Measurements from ENCODE around the gene FYB1. TPM values are rescaled to one million over a fixed set of nuclear protein-coding genes. Genes with fewer than 3 reads are reported as not detected.

FYB1 gene
- total RNA-seq, 1 donor from 2014 or later, result 203 TPM

DNA sequence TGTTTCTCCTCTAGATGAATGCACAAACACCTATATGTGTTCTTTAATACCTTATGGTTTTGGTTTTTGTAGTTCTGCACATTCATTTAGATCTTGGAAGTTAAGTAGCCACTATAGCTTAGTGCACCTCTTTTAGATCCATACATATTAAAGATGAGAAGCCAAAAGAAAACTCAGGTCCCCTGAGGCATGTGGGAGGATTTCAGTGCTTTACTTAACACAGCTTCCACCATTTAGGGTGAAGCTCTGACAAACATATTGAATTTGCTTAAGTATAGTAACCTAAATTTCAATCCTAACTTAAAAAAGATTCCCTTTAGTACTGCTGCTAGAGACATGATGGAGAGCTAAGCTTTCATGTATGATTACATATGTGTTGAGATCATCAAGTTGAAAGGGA lies 119.5 kb downstream of the FYB1 start:
- intact Hi-C loops (cut with micrococcal nuclease), result no loop called here

- intact Hi-C loops (cut with micrococcal nuclease), result no loop called here
Measured at GRCh38 chr5:39093352-39093751, 126.0 kb downstream of the FYB1 start.

- intact Hi-C loops (cut with micrococcal nuclease), result no loop called here
Measured at GRCh38 chr5:39092581-39093351, 126.6 kb downstream of the FYB1 start.

DNA sequence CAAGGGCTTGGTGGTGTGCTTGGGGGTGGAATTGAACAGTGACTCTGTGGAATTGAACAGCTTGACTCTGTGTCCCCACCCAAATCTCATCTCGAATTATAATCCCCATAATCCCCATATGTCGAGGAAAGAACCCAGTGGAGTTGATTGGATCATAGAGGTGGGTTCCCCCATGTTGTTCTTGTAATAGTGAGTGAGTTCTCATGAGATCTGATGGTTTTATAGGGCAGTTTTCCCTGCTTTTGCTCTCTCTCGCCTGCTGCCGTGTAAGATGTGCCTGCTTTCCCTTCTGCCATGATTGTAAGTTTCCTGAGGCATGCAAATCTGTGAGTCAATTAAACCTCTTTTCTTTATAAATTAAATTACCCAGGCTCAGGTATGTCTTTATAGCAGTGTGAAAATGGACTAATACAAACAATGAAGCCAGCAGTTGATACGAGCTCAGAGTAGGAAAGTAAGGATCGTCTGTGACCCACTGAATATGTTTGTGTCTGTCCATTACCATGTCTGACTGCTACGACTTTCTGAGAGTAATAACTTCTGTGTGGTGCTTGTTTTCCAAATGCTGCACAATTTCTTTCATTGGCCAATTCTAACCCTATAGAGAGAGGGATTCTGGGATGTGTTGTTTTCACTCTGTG lies 127.3 kb downstream of the FYB1 start:
- intact Hi-C loops (cut with micrococcal nuclease), result no loop called here

GRCh38 chr5:39083968-39084367 lies 135.4 kb downstream of the FYB1 start:
- intact Hi-C loops (cut with micrococcal nuclease), result no loop called here

DNA sequence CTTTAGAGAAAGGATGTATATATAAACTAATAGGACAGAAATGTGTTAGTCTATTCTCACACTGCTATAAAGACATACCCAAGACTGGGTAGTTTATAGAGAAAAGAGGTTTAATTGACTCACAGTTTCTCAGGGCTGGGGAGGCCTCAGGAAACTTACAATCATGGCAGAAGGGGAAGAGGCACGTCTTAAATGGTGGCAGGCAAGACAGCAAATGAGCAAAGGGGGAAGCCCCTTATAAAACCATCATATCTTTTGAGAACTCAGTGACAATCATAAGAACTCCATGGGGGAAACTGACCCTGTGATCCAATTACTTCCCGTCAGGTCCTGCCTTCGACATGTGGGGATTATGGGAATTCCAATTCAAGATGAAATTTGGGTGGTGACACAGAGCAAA lies 136.4 kb downstream of the FYB1 start:
- intact Hi-C loops (cut with micrococcal nuclease), result no loop called here

DNA sequence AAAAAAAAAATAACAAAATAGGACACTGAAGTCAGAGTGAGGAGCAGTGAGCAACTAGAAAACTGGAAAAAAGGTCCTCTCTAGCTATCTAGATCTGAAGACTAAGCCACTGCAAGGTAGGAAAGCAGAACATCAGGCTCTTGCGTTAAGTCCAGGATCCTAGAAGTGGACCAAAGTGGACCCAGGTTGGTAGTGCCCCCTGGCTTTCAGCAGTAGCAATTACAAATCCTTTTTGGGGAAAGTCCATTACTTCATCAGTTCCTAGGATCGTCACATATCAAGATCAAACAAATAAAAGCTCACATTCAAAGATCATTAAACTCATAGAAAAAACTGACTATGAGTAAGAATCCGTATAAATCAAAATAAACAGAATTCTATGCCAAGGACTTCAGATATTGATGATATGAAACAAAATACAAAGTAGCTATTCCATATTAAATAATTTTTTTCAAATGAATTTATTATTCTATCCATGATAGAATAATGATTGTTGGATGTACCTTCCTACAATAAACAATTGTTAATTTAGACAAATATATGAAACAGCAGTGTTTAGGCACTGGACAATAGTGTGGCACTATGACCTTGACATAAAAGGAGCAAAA lies 138.7 kb downstream of the FYB1 start:
- intact Hi-C loops (cut with micrococcal nuclease), result no loop called here

DNA sequence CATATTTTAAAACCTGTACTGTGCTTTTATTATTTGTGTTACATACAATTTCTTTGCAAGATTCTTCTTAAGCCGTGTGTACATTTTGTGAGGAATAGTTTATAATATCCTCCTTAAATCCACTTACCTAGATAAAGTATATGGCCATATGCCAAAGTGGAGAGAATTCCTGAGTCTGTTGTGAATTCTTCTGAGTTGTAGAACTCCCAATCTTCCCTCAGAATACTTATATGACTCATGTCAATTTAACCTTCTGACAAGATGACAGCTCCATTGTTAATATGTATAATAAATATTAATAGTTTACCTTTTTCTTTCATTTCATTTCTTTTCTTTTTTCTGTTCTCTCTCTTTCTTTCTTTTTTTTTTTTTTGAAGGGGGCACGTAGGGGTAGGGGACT lies 139.2 kb downstream of the FYB1 start:
- intact Hi-C loops (cut with micrococcal nuclease), result no loop called here

DNA sequence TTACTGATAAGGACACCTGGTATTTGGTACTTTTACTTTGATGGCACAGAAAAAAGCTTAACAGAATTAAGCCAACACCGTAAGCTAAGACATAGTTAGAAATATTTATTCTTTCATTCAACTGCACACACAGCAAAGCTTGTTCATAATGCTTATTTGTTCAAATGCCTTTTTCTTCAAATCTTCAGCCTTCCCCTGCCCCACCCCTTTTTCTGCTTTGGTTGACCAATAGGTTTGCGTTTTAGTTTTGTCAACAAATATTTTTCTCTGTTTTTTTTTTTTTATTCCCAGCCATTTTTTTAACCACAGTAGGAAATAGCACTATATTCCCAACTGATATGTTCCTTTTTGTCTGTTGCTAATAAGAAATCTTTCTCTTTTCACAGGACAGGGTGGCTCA lies 140.2 kb downstream of the FYB1 start:
- intact Hi-C loops (cut with micrococcal nuclease), result loop anchor here (10.0 kb wide), 2 partner anchors 244 to 1756 kb away; partner anchors contain the start of gene RPL37

DNA sequence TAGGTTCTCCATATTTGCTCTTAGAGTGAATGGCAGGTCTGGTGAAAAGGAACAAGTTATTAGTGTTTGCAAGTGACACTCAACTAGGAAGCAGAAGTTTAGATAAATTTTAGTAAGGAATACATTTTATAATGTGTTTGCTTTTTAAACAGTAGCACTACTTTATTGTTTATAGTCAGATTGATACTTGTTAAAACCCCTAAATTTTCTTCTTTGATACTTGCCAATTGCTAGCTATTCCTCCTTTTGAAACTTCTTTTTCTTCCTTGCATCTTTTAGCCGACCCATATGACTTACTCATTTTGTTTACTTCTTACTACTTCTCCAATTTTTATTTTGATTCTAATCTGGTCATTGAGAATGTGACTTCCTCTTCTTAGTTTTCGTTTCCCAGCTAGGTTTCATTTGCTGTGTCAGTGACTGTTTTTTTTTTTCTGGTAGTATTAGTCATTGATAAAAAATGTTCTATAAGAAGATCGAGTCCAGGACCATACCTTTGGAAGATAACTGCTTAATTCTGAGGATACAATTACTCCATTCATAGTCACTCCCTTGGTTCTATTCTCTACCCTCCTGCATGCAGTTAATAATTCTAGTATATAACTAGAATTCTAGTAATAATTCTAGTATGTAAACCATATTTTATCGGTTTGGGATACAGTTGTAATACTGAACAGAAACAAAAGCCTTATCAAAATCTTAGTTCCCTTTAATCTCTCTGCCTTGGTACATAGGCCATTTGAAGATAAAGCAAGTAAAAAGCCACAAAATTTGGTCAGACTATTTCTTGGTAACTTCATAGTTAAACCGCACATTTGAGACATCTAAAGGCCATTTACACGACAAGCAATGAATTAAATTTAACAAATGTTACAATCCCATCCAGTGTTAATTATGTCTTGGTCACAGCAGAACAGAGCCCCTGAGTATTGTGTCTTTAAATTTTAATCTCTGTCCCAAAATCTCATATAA lies 142.3 kb downstream of the FYB1 start:
- intact Hi-C loops (cut with micrococcal nuclease), result loop anchor here (10.0 kb wide), 2 partner anchors 242 to 1758 kb away; partner anchors contain the start of gene RPL37

GRCh38 chr5:39076101-39076756 lies 143.1 kb downstream of the FYB1 start:
- intact Hi-C loops (cut with micrococcal nuclease), result loop anchor here (10.0 kb wide), 2 partner anchors 241 to 1759 kb away; partner anchors contain the start of gene RPL37

GRCh38 chr5:39074017-39074814 lies 145.1 kb downstream of the FYB1 start, which contains the start of gene RICTOR:
Gene RICTOR, minus strand, starts transcription at chr5:39074399. Its CDS starts 22 bp downstream, at chr5:39074377.
- intact Hi-C loops (cut with micrococcal nuclease), result loop anchor here (2.0 to 10.0 kb wide), 9 partner anchors 67 to 1761 kb away; partner anchors contain the start of genes NUP155 and RPL37

DNA sequence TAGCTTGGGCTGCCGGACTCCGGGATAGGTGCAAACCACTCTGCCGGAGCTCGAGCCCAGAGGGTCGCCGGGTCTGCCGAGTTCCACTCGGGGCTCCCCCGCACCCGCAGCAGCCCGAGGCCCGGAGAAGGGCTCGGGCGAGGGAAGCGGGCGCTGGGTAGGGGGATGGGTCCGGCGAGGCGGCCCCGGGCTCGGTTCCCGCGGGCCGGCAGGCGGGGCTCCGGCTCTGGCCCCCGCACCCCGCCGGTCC lies 145.7 kb downstream of the FYB1 start:
- intact Hi-C loops (cut with micrococcal nuclease), result loop anchor here (1.0 to 10.0 kb wide), 10 partner anchors 15 to 1761 kb away; partner anchors contain the start of genes NUP155 and RPL37

DNA sequence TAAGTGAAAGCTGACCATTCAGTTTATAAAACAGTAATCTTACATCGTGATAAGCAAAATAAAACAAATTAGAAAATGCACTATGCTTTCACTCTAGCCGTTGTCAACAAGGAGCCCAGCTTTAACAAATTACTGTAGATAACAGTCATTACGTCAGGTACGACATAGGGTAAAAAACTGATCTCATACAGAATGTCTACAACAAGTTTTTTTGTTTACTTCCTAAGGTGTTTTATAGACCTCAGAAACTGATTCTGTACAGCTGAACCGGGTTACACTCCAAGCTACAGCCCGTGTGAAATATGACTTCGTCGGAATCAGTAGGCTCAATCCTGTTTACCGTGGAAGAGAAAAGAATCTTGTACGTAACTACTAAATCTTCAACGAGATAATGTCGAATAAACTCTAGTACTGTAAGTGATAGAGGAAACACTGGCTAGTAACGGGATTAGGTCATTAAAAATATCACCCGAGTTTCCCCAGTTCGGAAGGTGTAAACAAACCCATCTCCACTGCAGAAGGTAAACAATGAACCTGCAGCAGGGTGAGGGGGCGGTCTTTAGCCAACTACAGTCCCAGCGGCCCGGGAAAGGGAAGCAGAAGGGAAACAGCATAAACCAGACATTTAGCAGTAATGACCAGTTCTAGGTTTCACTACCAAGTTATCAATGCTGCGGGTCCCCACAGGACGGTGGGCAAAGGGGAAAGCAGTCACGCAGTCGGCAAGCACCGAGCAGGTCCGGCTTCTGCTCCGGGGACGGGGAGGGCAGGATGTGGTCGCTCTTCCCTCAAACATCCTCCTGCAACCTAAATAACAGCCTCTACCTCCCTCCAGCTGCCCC lies 146.2 kb downstream of the FYB1 start:
- intact Hi-C loops (cut with micrococcal nuclease), result loop anchor here (1.0 to 10.0 kb wide), 9 partner anchors 15 to 1762 kb away; partner anchors contain the start of genes NUP155 and RPL37

DNA sequence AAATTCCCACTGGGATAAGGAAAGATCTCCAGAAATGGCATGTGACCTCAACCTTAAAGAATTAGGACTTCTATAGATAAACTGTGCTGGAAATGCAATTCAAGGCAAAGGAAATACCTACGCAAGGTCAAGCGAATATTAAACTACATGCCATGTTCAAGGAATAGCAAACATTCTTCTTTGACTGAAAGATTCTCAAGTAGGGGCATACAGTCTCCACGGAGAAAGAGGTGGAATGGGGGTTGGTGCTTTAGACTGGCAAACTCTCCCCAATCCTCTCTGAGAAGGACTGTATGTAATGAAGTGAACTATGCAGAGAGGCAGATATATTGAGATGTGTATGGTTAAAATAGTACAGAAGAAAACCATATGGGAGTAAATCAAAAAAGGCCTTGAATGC lies 151.3 kb downstream of the FYB1 start:
- intact Hi-C loops (cut with micrococcal nuclease), result no loop called here

- intact Hi-C loops (cut with micrococcal nuclease), result no loop called here
Measured at GRCh38 chr5:39064450-39064849, 154.9 kb downstream of the FYB1 start.

DNA sequence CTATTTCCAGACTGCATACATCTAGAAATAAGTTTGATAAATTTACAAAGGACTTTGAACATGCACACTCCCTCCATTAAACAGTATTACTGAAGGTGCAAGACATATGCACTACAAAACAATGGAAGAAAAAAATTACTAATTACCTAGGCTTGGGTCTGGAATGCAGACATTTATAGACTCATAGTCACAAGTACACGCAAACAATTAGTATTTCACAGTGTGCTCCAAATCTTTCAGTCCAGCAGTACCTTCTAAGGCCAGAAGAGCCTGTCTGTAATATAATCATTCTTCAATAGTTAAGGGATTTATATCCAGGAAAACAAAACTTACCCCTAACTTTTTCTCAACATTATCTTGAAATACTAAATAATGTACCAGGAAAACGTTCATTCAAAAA lies 156.3 kb downstream of the FYB1 start:
- intact Hi-C loops (cut with micrococcal nuclease), result no loop called here

DNA sequence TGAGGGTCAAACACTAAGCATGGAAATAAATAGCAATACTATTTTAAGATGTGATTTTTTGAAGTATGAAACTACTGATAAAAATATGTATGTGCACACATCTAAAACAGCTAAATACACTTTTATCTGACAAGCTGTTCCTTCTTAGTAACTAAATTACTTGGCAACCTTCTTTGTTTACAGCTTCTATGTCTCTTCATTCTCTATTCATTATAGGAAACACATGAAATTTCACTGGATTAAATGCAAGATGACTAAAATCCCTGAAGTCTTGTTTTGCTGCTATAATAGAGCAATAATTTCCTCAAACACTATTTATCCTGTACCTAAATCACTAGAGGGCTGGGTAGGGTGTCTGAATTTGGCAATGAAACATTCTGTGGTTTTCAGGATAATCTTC lies 156.8 kb downstream of the FYB1 start:
- intact Hi-C loops (cut with micrococcal nuclease), result no loop called here

GRCh38 chr5:39062104-39062503 lies 157.3 kb downstream of the FYB1 start:
- intact Hi-C loops (cut with micrococcal nuclease), result no loop called here
